ENCODE measurements around the gene TJP3.

Gene TJP3

GRCh38 chr19:3684054-3684816 lies 23.9 kb upstream of the TJP3 start:
- no peak overlapping the region for H3K4me3 ChIP-seq (ENCODE audit: low read length)
- no peak overlapping the region for H3K9ac ChIP-seq (ENCODE audit: low read depth, low read length)
- H3K9me3 ChIP-seq (ENCODE audit: insufficient read depth, low read depth, low read length): peaks cover 11% of the 10 kb centered on the region
- 77% methylated on average over 23 of the region's 23 CpGs for WGBS
- H3K4me1 ChIP-seq (ENCODE audit: insufficient read depth, low read length): peaks cover 19% of the 10 kb centered on the region
- H3K36me3 ChIP-seq (ENCODE audit: insufficient read depth, low read length): peaks cover 10% of the 10 kb centered on the region; the same call in 1 of the 2 replicates
- no peaks in the 10 kb centered on the region for H3K27me3 ChIP-seq (ENCODE audit: insufficient read depth, low read length)
- peak overlapping the region; percentile 87; the same call in 1 of the 2 replicates for H3K27ac ChIP-seq (ENCODE audit: low read depth, low read length)

GRCh38 chr19:3684817-3685410 lies 23.3 kb upstream of the TJP3 start:
- Histone ChIP-seq H3K9ac (ENCODE audit: low read depth, low read length) (no peak overlapping the region), H3K9me3 (ENCODE audit: insufficient read depth, low read depth, low read length) (peaks cover 11% of the 10 kb centered on the region), H3K4me3 (ENCODE audit: low read length) (no peak overlapping the region), H3K27ac (ENCODE audit: low read depth, low read length) (peak overlapping the region; percentile 87; the same call in 1 of the 2 replicates), H3K27me3 (ENCODE audit: insufficient read depth, low read length) (no peaks in the 10 kb centered on the region), H3K36me3 (ENCODE audit: insufficient read depth, low read length) (peaks cover 7% of the 10 kb centered on the region; the same call in 1 of the 2 replicates), H3K4me1 (ENCODE audit: insufficient read depth, low read length) (peaks cover 19% of the 10 kb centered on the region)
- 98% methylated on average over 7 of the region's 8 CpGs for WGBS

GRCh38 chr19:3687393-3687773 lies 20.8 kb upstream of the TJP3 start:
- Histone ChIP-seq H3K36me3 (ENCODE audit: insufficient read depth, low read length) (peaks cover 9% of the 10 kb centered on the region; the same call in 1 of the 2 replicates), H3K27me3 (ENCODE audit: insufficient read depth, low read length) (no peaks in the 10 kb centered on the region), H3K9ac (ENCODE audit: low read depth, low read length) (no peak overlapping the region), H3K4me1 (ENCODE audit: insufficient read depth, low read length) (peaks cover 14% of the 10 kb centered on the region), H3K9me3 (ENCODE audit: insufficient read depth, low read depth, low read length) (peaks cover 11% of the 10 kb centered on the region), H3K4me3 (ENCODE audit: low read length) (peak overlapping the region; percentile 40), H3K27ac (ENCODE audit: low read depth, low read length) (peak overlapping the region; percentile 86; the same call in 1 of the 2 replicates)
- 71% methylated on average over 12 of the region's 12 CpGs for WGBS

GRCh38 chr19:3687774-3688706 lies 20.1 kb upstream of the TJP3 start:
- Histone ChIP-seq H3K9ac (ENCODE audit: low read depth, low read length) (peak overlapping the region; percentile 30; the same call in 1 of the 2 replicates), H3K4me1 (ENCODE audit: insufficient read depth, low read length) (peaks cover 12% of the 10 kb centered on the region), H3K27ac (ENCODE audit: low read depth, low read length) (peak overlapping the region; percentile 86), H3K4me3 (ENCODE audit: low read length) (peak overlapping the region; percentile 40), H3K9me3 (ENCODE audit: insufficient read depth, low read depth, low read length) (peaks cover 11% of the 10 kb centered on the region), H3K27me3 (ENCODE audit: insufficient read depth, low read length) (no peaks in the 10 kb centered on the region), H3K36me3 (ENCODE audit: insufficient read depth, low read length) (peaks cover 9% of the 10 kb centered on the region; the same call in 1 of the 2 replicates)
- 14% methylated on average over 55 of the region's 55 CpGs for WGBS

- Histone ChIP-seq H3K27me3 (ENCODE audit: insufficient read depth, low read length) (no peaks in the 10 kb centered on the region), H3K27ac (ENCODE audit: low read depth, low read length) (no peak overlapping the region), H3K9ac (ENCODE audit: low read depth, low read length) (no peak overlapping the region), H3K9me3 (ENCODE audit: insufficient read depth, low read depth, low read length) (no peaks in the 10 kb centered on the region), H3K4me1 (ENCODE audit: insufficient read depth, low read length) (peaks cover 7% of the 10 kb centered on the region; the same call in 1 of the 2 replicates), H3K36me3 (ENCODE audit: insufficient read depth, low read length) (0 out of 2 replicates have a peak, but pooled peaks cover 3% of the 10 kb centered on the region), H3K4me3 (ENCODE audit: low read length) (no peak overlapping the region)
- WGBS: 94% methylated on average over 31 of the region's 31 CpGs
Observed at GRCh38 chr19:3690551-3691371, 17.4 kb upstream of the TJP3 start.

GRCh38 chr19:3691372-3691716 lies 16.8 kb upstream of the TJP3 start:
- Histone ChIP-seq H3K27ac (ENCODE audit: low read depth, low read length) (no peak overlapping the region; the same call in 1 of the 2 replicates), H3K36me3 (ENCODE audit: insufficient read depth, low read length) (0 out of 2 replicates have a peak, but pooled peaks cover 3% of the 10 kb centered on the region), H3K27me3 (ENCODE audit: insufficient read depth, low read length) (no peaks in the 10 kb centered on the region), H3K9me3 (ENCODE audit: insufficient read depth, low read depth, low read length) (no peaks in the 10 kb centered on the region), H3K4me1 (ENCODE audit: insufficient read depth, low read length) (peaks cover 7% of the 10 kb centered on the region; the same call in 1 of the 2 replicates), H3K4me3 (ENCODE audit: low read length) (no peak overlapping the region), H3K9ac (ENCODE audit: low read depth, low read length) (no peak overlapping the region)
- WGBS: 93% methylated on average over 16 of the region's 16 CpGs

GRCh38 chr19:3691726-3692125 lies 16.5 kb upstream of the TJP3 start:
- Histone ChIP-seq H3K9me3 (ENCODE audit: insufficient read depth, low read depth, low read length) (no peaks in the 10 kb centered on the region), H3K9ac (ENCODE audit: low read depth, low read length) (no peak overlapping the region), H3K27ac (ENCODE audit: low read depth, low read length) (no peak overlapping the region), H3K4me1 (ENCODE audit: insufficient read depth, low read length) (peaks cover 7% of the 10 kb centered on the region; the same call in 1 of the 2 replicates), H3K36me3 (ENCODE audit: insufficient read depth, low read length) (0 out of 2 replicates have a peak, but pooled peaks cover 3% of the 10 kb centered on the region), H3K4me3 (ENCODE audit: low read length) (no peak overlapping the region), H3K27me3 (ENCODE audit: insufficient read depth, low read length) (no peaks in the 10 kb centered on the region)
- WGBS: 95% methylated on average over 18 of the region's 18 CpGs

- no peak overlapping the region for H3K9ac ChIP-seq (ENCODE audit: low read depth, low read length)
- H3K36me3 ChIP-seq (ENCODE audit: insufficient read depth, low read length): 0 out of 2 replicates have a peak, but pooled peaks cover 3% of the 10 kb centered on the region
- no peaks in the 10 kb centered on the region for H3K9me3 ChIP-seq (ENCODE audit: insufficient read depth, low read depth, low read length)
- H3K4me3 ChIP-seq (ENCODE audit: low read length): no peak overlapping the region
- H3K4me1 ChIP-seq (ENCODE audit: insufficient read depth, low read length): peaks cover 5% of the 10 kb centered on the region; the same call in 1 of the 2 replicates
- no peak overlapping the region for H3K27ac ChIP-seq (ENCODE audit: low read depth, low read length)
- 93% methylated on average over 25 of the region's 25 CpGs for WGBS
- H3K27me3 ChIP-seq (ENCODE audit: insufficient read depth, low read length): no peaks in the 10 kb centered on the region
Observed at GRCh38 chr19:3692141-3693024, 15.8 kb upstream of the TJP3 start.

- H3K4me1 ChIP-seq (ENCODE audit: insufficient read depth, low read length): peaks cover 3% of the 10 kb centered on the region; the same call in 1 of the 2 replicates
- 95% methylated on average over 34 of the region's 34 CpGs for WGBS
Observed at GRCh38 chr19:3693025-3693925, 14.9 kb upstream of the TJP3 start.

More at GRCh38 chr19:3693025-3693925, 14.9 kb upstream of the TJP3 start:
- H3K4me3 ChIP-seq (ENCODE audit: low read length): no peak overlapping the region
- no peak overlapping the region for H3K9ac ChIP-seq (ENCODE audit: low read depth, low read length)
- H3K36me3 ChIP-seq (ENCODE audit: insufficient read depth, low read length): 0 out of 2 replicates have a peak, but pooled peaks cover 3% of the 10 kb centered on the region
- H3K9me3 ChIP-seq (ENCODE audit: insufficient read depth, low read depth, low read length): no peaks in the 10 kb centered on the region
- H3K27ac ChIP-seq (ENCODE audit: low read depth, low read length): no peak overlapping the region
- no peaks in the 10 kb centered on the region for H3K27me3 ChIP-seq (ENCODE audit: insufficient read depth, low read length)

All from HUES64 (cell line).